ENCODE results near the gene MAP1LC3B2.

- TF ChIP-seq CTCF (IDR thresholded peaks at IDR 0.05) = no peak
- TF ChIP-seq POLR2A (IDR thresholded peaks at IDR 0.05) = no peak
Observed at GRCh38 chr12:116619246-116619645, 60.1 kb downstream of the MAP1LC3B2 start.
